HG02884 (cell line): ENCODE measurements around the gene ACTN1.

ENCODE experiments used
- ATAC-seq: cut with Tn5 transposase; IDR thresholded peaks from one replicate; pipeline ENCODE4 v1.9.1; 2021; ENCODE audit warnings: mild to moderate bottlenecking, moderate library complexity; ENCODE audit not compliant: unreplicated experiment

ACTN1 gene

GRCh38 chr14:68970038-68970612 is 9.0 kb downstream of the ACTN1 start:
- ATAC-seq, result no peak

GRCh38 chr14:68969278-68970033 is 9.6 kb downstream of the ACTN1 start:
- no peak for ATAC-seq

DNA sequence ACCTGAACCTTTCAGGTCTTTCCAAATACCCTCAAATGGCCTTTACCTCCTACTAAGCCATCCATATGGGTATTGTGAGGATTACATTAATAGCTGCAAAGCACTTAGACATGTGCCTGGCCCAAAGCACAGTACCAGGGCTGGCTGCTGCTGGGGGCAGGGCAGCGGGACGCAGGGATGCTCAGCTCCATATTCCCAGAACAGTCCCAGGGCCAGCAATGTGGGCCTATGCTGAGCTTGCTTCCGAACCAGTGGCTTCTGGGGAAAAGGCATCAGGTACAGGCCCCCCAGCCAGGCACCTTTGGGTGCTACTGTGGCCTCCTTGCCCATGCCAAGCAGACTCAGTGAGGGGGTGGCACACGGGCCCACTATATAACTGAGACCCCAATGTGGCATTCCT is 10.4 kb downstream of the ACTN1 start:
- no peak for ATAC-seq

GRCh38 chr14:68968051-68968450 is 11.1 kb downstream of the ACTN1 start:
- ATAC-seq, result no peak

GRCh38 chr14:68967459-68967940 is 11.6 kb downstream of the ACTN1 start:
- no peak for ATAC-seq

DNA sequence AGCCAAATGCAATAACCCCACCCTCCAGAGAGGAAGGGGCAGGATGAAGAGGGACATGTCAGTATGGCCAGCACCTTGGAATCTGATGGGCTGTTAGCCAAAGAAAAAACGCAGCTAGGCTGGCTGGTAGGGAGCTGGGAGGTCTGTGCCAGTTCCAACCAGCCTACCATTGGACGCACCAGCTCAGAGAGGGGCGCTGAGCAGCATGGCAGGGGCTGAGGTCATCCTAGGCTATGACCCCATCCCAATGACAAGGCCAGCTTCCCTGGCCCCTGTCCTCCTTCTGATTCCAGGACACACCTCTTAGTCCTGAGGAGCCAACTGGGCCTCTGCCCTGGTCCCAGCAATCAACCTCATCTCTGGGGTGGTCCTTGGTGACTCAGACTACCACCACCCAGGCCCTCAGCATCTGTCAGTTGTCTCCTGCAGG is 12.2 kb downstream of the ACTN1 start:
- no peak for ATAC-seq

DNA sequence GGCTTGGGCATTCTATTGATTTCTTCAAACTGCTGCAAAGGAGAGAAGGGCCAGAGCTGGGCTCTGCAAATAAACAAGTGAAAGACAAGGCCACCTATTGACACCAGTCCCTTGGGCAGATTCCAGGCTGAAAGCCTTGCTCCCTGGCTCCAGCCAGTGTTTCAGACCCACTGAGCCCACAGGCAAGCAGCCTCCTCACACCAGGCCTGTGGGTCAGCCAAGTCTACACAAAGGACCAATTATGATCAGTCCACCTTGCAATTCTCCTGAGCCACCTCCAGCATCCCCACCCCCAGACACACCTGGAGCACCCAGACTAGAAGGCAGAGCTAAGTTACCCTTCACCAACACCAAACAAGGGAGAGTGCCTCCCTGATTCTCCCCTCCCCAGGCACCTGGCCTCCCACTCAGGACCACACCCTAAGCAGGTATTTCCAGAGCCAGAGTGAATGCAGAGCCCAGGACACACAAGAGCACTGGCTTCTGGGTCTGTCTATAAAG is 13.8 kb downstream of the ACTN1 start:
- ATAC-seq, result no peak

GRCh38 chr14:68964300-68965093 is 14.6 kb downstream of the ACTN1 start:
- ATAC-seq, result no peak

DNA sequence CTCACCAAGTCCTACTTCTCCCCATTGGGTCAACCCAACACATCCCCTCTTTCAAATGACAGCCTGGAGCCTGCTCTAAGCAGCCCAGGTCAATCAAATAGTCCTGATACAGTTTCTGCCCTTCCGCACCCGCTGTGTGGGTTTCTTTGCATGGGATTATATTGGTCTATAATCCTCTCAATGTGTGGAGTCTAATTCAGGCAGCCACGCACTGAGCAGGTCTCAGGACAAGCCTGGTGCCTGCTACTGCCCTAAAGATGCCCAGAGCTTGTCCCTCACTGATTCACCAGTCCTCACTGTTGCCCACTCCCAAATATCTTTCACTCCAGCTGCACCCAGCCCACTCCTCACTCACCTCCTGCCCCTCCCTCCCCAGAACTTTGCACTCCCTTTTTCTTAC is 16.4 kb downstream of the ACTN1 start:
- no peak for ATAC-seq

- no peak for ATAC-seq
Measured at GRCh38 chr14:68961781-68962584, 17.1 kb downstream of the ACTN1 start.

- no peak for ATAC-seq
Measured at GRCh38 chr14:68961361-68961760, 17.7 kb downstream of the ACTN1 start.

- no peak for ATAC-seq
Measured at GRCh38 chr14:68960123-68960522, 19.0 kb downstream of the ACTN1 start.

- ATAC-seq, result no peak
Measured at GRCh38 chr14:68959035-68959434, 20.1 kb downstream of the ACTN1 start.

DNA sequence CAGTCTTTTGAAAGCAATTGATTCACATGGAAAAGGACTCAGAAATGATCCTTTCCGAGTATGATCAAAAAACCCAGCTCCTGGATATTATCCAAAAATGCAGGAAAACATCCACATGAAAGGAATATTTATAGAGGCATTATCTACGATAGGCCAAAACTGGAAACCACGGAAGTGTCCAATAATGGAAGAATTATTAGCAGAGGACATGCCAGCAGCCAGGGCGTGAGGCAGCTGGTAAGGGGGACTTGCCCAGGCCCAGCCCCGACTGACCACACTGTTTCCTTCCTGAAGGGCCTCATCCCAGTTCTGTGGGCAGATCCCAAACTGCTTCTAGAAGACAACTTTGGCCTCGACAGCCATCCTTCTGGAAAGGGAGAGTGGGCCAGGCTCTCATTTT is 20.5 kb downstream of the ACTN1 start:
- ATAC-seq, result no peak

DNA sequence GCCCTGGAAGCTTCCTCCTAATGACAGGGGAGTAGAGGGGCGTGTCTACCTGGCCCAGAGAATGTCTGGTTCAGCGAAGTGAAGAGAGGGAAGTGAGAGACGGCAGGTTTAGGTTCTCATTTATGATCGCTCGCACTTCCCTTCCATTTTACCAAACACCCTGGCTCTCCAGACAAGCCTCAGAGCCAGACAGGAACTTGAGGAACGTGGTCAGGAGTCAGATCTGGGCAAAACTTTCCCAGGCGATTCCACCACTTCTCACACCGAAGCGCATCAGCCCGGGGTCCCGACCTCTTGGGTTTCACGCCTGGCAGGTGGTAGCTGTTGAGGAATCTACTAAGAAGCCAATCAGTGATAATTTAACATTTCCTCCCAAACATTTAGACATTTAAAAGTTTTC is 21.3 kb downstream of the ACTN1 start:
- no peak for ATAC-seq

- ATAC-seq, result no peak
Measured at GRCh38 chr14:68956724-68957123, 22.4 kb downstream of the ACTN1 start.

- no peak for ATAC-seq
Measured at GRCh38 chr14:68955851-68956179, 23.3 kb downstream of the ACTN1 start.

GRCh38 chr14:68955164-68955850 is 23.8 kb downstream of the ACTN1 start:
- no peak for ATAC-seq

DNA sequence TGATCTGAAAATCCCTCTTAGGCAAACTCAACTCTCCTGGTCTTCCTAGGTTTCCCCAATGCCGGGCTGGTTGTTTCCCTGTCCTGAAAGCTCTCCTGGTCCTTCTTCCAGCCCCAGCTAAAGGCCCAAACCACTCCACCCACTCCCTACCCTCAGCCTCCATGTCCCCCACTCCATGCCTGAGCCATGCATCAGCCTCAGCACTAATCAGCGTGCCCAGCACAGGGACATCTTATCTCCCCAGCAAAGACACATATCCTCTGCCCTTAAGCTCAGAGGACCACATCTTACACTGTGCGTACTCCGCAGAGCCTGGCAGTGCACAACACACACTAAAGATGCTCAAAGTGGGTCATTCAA is 25.9 kb downstream of the ACTN1 start:
- ATAC-seq, result no peak

- no peak for ATAC-seq
Measured at GRCh38 chr14:68952531-68953195, 26.4 kb downstream of the ACTN1 start.
